DOHH2 (cell line): ENCODE data around the gene HIVEP1.

Experiments
- CTCF ChIP-seq: fragments of 200-600 bp; sonication (generic); IDR thresholded peaks from one replicate; pipeline ENCODE4 v1.5.1; 2014; ENCODE audit warnings: antibody characterized with exemption, mild to moderate bottlenecking, low read depth, low read length; ENCODE audit not compliant: poor library complexity, severe bottlenecking
- EZH2phosphoT487 ChIP-seq: fragments of 200-600 bp; sonication (generic); IDR thresholded peaks from 2 replicates; pipeline ENCODE4 v1.6.1; 2017; ENCODE audit warnings: borderline replicate concordance, mild to moderate bottlenecking, antibody characterized with exemption, low read length, moderate library complexity, mixed read lengths

- TF ChIP-seq CTCF: no peak
- TF ChIP-seq EZH2phosphoT487: no peak
These were observed 24.7 kb upstream of the HIVEP1 start for GRCh38 chr6:11987386-11987785.
